ENCODE results near the gene GRIK4.

- TF ChIP-seq, protein P1, sequence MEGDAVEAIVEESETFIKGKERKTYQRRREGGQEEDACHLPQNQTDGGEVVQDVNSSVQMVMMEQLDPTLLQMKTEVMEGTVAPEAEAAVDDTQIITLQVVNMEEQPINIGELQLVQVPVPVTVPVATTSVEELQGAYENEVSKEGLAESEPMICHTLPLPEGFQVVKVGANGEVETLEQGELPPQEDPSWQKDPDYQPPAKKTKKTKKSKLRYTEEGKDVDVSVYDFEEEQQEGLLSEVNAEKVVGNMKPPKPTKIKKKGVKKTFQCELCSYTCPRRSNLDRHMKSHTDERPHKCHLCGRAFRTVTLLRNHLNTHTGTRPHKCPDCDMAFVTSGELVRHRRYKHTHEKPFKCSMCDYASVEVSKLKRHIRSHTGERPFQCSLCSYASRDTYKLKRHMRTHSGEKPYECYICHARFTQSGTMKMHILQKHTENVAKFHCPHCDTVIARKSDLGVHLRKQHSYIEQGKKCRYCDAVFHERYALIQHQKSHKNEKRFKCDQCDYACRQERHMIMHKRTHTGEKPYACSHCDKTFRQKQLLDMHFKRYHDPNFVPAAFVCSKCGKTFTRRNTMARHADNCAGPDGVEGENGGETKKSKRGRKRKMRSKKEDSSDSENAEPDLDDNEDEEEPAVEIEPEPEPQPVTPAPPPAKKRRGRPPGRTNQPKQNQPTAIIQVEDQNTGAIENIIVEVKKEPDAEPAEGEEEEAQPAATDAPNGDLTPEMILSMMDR (conservative IDR thresholded peaks at IDR 0.05; ENCODE audit: low read depth, low read length): no peak
- TF ChIP-seq EZH2 (IDR thresholded peaks at IDR 0.05; ENCODE audit: low read length, unreplicated experiment) (no peak), EZH2phosphoT487 (IDR thresholded peaks at IDR 0.05; ENCODE audit: borderline replicate concordance, low read length) (no peak)
Measured at GRCh38 chr11:120576606-120577005, 65.1 kb downstream of the GRIK4 start.

Measured in PC-3 (cell line).